ENCODE data around the gene EBLN2.
"Not testable (repeated sequence)": the region's sequence is repeated elsewhere in the genome, so short reads cannot be mapped to it uniquely, and the experiment has no call there.

The EBLN2 gene

GRCh38 chr3:73066243-73066642 is 4.8 kb downstream of the EBLN2 start:
- not testable (repeated sequence) for FAIRE-seq

GRCh38 chr3:73068419-73068818 is 7.0 kb downstream of the EBLN2 start:
- no peak for FAIRE-seq

- FAIRE-seq: no peak
These were observed 7.7 kb downstream of the EBLN2 start for GRCh38 chr3:73069187-73069586.

DNA sequence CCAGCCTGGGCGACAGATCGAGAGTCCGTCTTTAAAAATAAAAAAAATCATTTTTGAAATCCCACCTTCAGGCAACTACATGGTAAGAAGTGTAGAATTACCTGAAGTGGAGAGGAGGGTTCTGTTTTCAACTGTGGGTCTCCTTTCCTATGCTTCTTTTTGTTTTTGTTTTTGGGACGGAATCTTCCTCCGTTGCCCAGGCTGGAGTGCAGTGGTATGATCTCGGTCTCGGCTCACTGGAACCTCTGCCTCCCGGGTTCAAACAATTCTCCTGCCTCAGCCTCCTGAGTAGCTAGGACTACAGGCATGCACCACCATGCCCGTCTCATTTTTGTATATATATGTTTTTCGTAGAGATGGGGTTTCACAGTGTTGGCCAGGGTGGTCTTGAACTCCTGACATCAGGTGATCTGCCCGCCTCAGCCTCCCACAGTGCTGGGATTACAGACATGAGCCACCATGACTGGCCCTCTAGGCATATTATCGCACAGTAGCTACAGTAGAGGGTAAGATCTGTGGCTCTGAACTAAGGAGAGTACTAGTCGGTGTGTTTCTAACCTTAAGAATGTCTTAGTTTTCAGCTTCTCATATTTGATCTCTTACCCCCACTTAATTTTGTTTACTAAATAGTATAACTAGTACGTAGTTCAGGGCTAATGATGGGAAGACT is 8.5 kb downstream of the EBLN2 start:
- FAIRE-seq: no peak

DNA sequence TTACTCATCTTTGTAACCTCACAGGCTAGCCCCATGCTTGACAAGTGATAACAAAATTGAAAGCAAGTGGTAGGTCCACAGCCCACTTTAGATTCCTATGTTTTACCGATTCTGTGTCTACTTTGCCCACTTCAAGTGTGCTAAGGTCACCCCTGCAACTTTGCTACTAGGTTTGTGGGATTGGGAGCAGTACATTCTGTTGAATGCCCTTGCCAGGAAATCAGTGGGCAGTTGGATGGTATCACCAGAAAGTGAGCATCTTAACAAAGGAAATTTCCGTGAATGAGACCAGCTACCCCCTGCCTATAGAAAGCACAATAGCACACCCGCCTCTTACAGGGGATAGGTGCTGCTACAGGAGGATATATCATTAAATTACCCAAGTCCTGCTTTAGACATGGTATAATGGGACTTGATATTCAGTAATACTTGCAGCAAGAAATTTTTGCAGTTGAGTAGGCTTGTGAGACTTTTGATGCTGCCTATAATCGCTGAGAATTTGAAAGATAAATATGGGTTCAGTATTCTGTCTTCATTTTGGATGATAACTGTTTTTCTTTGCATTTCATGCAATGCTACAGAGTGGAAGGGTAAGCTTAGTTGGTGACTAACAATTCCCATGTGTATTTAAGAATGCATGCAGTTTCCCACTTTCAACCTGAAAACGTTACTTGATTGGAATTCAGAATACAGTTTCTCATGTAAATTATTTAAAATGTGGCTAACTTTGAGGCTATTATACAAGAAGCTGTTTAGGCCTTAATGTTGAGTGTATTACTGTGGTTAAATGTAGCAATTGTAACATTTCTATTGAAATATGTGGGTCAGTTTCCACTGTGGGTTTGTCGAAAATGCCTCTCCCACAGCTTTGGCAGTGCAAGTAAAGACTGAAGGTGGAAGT is 9.5 kb downstream of the EBLN2 start:
- no peak for FAIRE-seq

DNA sequence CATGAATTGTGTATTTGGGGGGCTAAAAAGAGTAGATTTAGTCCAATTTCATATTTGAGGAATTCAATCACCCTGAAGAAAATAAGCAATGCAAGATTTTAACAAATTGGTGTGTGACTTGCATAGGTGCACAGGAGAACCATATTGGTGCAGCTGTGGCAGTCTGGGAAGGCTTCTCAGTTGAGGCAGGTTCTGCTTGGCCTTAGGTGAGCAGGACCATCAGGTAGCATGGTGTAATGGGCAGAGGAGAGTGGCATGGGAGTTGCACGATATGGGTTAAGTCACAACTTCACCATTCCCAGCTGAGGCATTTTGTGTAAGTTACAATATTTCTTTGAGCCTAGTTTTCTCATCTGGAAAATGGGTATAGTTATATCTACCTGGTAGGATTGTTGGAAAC is 10.5 kb downstream of the EBLN2 start:
- no peak for FAIRE-seq

GRCh38 chr3:73072634-73073033 is 11.2 kb downstream of the EBLN2 start:
- no peak for FAIRE-seq

DNA sequence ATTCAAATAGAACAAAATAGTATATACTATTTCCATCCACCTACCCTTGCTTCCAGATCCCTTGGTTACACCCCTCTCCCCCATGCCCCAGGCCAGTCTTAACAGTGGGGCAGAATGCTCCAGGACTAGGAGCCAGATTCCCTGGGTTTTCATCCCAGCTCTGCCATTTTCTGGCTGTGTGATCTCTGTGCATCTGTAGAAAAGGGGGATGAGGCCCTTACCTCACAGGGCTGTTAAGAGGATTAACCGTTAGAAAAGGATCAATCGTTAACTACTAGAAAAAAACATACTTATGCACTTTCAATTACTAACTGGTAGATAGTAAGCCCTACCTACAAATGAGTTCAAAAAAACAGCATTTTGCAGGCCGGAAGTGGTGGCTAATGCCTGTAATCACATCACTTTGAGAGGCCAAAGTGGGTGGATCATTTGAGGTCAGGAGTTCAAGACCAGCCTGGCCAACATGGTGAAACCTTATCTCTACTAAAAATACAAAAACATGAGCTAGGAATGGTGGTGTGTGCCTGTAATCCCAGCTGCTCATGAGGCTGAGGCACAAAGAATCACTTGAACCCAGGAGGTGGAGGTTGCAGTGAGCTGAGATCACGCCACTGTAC is 11.7 kb downstream of the EBLN2 start:
- no peak for FAIRE-seq

- no peak for FAIRE-seq
These were observed 13.3 kb downstream of the EBLN2 start for GRCh38 chr3:73074781-73075180.

DNA sequence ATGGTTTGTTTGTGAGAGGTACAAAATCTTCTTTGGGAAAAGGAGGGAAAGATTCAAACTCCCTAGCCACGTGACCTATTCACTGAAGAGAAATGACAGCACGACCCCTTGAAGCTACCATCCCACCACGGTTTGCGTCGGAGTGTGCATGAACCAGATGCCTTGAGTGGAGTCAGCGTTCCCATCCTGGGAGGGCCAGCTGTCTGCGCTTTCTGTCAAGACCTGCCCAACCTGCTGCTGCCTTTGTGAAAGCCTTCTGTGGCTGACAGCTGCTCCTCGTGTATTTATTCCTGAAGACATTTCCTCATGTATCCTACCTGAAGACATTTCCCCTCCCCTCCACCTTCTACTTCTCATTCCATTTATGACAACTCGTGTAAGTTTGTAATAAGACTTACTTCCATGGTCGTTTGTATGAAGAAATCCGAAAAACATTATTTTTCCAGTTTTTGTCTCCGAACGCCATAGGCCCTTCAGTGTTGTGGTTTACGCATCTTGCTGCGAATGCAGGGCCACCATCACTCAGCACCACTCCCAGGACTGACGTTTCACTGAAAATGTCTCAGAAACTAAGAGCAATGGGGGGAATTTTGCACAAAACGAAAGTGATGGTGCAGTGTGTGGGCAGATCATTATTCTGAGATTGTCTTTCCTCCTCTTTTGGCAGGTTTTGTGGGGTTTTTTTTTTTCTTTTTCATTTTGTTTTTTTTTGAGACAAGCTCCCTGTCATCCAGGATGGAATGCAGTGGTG is 18.9 kb downstream of the EBLN2 start:
- FAIRE-seq: no peak

DNA sequence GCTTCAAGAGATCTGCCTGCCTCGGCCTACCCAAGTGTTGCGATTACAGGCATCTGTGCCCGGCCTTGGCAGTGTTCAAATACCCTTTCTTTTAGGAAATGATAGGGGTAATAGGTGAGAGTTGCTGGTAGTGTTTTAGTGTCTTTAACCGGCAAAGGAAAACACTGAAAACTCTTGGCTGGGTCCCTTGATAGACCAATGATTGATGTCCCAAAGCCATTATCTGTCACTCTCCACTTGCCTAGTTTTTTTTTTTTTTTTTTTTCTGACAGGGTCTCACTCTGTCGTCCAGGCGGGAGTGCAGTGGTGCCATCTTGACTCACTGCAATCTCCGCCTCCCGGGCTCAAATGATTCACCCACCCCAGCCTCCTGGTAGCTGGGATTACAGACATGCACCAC is 19.7 kb downstream of the EBLN2 start:
- FAIRE-seq: no peak

GRCh38 chr3:73084170-73084569 is 22.7 kb downstream of the EBLN2 start:
- no peak for FAIRE-seq

GRCh38 chr3:73086071-73086494 is 24.6 kb downstream of the EBLN2 start:
- peak; percentile 96 for FAIRE-seq

DNA sequence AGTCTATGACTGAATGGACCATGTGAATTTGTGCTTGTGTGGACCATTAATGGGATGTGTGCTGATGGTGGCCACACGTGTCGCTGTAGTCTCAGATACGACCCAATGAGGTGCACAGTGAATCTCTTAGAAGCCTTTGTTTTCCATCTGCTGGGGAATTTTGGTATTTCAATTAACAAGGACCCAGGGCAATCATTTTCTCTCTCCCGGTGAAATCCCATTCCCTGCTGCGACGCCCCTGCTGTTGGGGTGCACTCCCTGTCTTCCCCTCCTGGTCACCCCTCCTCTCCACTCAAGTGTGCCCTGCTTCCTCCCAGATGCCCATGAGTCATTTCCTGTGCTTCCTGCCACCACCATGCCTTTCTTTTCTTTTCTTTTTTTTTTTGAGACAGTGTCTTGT is 32.7 kb downstream of the EBLN2 start:
- FAIRE-seq: no peak

GRCh38 chr3:73094951-73095350 is 33.5 kb downstream of the EBLN2 start:
- no peak for FAIRE-seq

- FAIRE-seq: no peak
These were observed 34.7 kb downstream of the EBLN2 start for GRCh38 chr3:73096169-73096568.

GRCh38 chr3:73098026-73098425 is 36.6 kb downstream of the EBLN2 start:
- FAIRE-seq: no peak

DNA sequence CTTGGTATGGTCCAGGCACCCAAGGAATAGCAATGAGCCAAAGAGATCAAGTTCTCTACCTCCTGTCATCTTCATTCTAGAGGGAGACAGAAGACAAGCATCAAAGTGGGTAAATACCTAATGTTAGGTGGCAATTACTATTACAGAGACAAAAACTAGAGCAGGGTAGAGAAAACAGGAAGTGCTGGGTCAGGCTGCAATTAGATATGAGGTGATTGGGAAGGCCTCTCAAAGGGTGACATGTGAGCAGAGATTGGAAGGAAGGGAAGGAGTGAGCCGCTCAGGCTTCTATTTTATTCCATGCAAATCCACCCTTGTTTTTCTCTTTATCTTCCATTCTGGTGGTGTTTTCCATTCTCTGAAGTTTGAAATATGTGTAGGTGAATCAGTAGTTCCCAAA is 37.4 kb downstream of the EBLN2 start:
- FAIRE-seq: no peak

GRCh38 chr3:73100741-73101559 is 39.5 kb downstream of the EBLN2 start:
- FAIRE-seq: peak; percentile 69

DNA sequence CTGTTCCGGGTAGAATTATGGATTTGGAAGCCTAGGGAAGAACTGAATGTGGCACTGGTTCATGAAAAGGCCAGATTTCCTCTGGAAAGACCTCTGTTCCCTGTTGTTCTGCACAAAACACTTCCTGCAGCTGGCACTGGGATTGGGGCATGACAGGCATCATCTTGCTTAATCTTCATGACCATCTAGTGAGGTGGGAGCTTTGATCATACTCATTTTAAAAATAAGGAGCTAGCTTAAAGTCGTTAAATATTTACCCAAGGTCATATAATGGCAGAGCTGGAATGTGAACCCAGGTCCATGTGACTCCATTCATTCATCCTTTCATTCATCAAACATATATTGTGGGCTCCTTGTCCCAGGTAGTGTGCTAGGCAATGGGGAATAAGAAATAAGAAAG is 40.4 kb downstream of the EBLN2 start:
- no peak for FAIRE-seq

DNA sequence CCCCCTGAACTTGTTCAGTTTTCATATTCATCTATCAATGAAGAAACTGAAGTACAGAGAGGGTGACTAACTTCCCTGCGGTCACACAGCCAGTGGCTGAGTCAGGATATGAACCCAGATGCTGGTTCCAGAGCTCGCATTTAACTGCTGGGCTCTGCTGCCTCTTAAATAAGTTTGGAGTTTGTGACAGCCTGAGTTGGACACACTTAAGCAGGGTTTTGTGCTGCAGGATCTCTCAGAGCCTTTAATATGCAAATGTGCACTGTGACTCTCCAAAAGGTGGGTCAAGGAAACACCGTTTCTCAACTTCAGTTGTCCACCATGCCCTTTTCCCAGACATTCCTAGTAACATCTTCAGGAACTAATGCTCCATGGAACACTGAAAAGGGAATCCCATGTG is 45.8 kb downstream of the EBLN2 start:
- no peak for FAIRE-seq

- no peak for FAIRE-seq
These were observed 46.3 kb downstream of the EBLN2 start for GRCh38 chr3:73107676-73108187.
